SK-MEL-5 (cell line): ENCODE data around the gene NT5DC4. TPM values are rescaled to one million over a fixed set of nuclear protein-coding genes. Genes with fewer than 3 reads are reported as not detected.
"Not testable (repeated sequence)": the region's sequence is repeated elsewhere in the genome, so short reads cannot be mapped to it uniquely, and the experiment has no call there.

Experiments used
- DNase-seq: peaks from one replicate; pipeline ENCODE4 v3.0.0-alpha.2; 2016; ENCODE audit warnings: low read depth, low spot score
- in situ Hi-C: cut with HindIII; loops from 2 replicates; pipeline ENCODE4 v1.10.0; 2016; ENCODE audit warnings: low sequenced_read_pairs, high pct_unique_total_duplicates, low pct_unique_long_range_greater_than_20kb
- total RNA-seq: library from RNA; depleted of rRNA; stranded (reverse); fragments of >200 nt; shearing (Covaris generic); gene quantifications from 2 replicates; pipeline ENCODE4 v1.2.3, GENCODE V29; 2014

NT5DC4 gene
- total RNA-seq, 1 experiment from 2014 or later, result not detected

GRCh38 chr2:112714836-112715631, 5.8 kb upstream of the NT5DC4 start:
- in situ Hi-C loops, result no loop called here
- no peak for DNase-seq

GRCh38 chr2:112716094-112716493, 4.7 kb upstream of the NT5DC4 start:
- in situ Hi-C loops, DNase-seq: not testable (repeated sequence)

- in situ Hi-C loops, DNase-seq: not testable (repeated sequence)
These were observed 3.9 kb upstream of the NT5DC4 start for GRCh38 chr2:112716826-112717352.

GRCh38 chr2:112718863-112719370, 1.9 kb upstream of the NT5DC4 start:
- in situ Hi-C loops, result no loop called here
- DNase-seq, result no peak

GRCh38 chr2:112721819-112722522, 1.2 kb downstream of the NT5DC4 start:
- no peak for DNase-seq
- in situ Hi-C loops, result no loop called here

- in situ Hi-C loops, result no loop called here
These were observed 2.2 kb downstream of the NT5DC4 start for GRCh38 chr2:112722816-112723546.

GRCh38 chr2:112723547-112723940, 2.7 kb downstream of the NT5DC4 start:
- in situ Hi-C loops, result no loop called here
- no peak for DNase-seq

More at GRCh38 chr2:112722816-112723546, 2.2 kb downstream of the NT5DC4 start:
- no peak for DNase-seq

GRCh38 chr2:112723995-112724394, 3.2 kb downstream of the NT5DC4 start:
- DNase-seq, result no peak
- in situ Hi-C loops, result no loop called here

- in situ Hi-C loops, result no loop called here
- DNase-seq, result peak; percentile 39
These were observed 4.0 kb downstream of the NT5DC4 start for GRCh38 chr2:112724591-112725525.

- in situ Hi-C loops, result no loop called here
- peak; percentile 21 for DNase-seq
These were observed 5.0 kb downstream of the NT5DC4 start for GRCh38 chr2:112725545-112726457.

GRCh38 chr2:112726487-112727190, 5.8 kb downstream of the NT5DC4 start:
- in situ Hi-C loops, result no loop called here
- peak; percentile 89 for DNase-seq

GRCh38 chr2:112727276-112728028, 6.6 kb downstream of the NT5DC4 start:
- no peak for DNase-seq
- in situ Hi-C loops, result no loop called here

- DNase-seq, result no peak
- in situ Hi-C loops, result no loop called here
These were observed 7.2 kb downstream of the NT5DC4 start for GRCh38 chr2:112728029-112728362.

GRCh38 chr2:112728378-112729175, 7.8 kb downstream of the NT5DC4 start:
- in situ Hi-C loops, result no loop called here
- no peak for DNase-seq
